LoVo (cell line): ENCODE results near the gene FXYD5.
"Not testable (repeated sequence)": the region's sequence is repeated elsewhere in the genome, so short reads cannot be mapped to it uniquely, and the experiment has no call there.

Experiments
- DNase-seq: peaks from one replicate; pipeline ENCODE4 v3.0.0-alpha.2; 2016; ENCODE audit warnings: low spot score

Gene FXYD5

GRCh38 chr19:35120492-35120891 is 34.0 kb upstream of the FXYD5 start:
- peak; percentile 75 for DNase-seq

- DNase-seq: peak; percentile 56
Observed at GRCh38 chr19:35120898-35121297, 33.6 kb upstream of the FXYD5 start.

GRCh38 chr19:35122687-35123551 is 31.6 kb upstream of the FXYD5 start:
- DNase-seq: no peak

DNA sequence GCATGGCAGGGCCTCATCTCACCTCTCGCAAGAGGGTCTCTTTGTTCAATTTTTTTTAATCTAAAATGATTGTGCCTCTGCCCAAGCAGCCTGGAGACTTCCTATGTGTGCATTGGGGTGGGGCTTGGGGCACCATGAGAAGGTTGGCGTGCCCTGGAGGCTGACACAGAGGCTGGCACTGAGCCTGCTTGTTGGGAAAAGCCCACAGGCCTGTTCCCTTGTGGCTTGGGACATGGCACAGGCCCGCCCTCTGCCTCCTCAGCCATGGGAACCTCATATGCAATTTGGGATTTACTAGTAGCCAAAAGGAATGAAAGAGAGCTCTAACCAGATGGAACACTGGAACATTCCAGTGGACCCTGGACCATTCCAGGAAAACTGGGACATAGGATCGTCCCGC is 31.0 kb upstream of the FXYD5 start:
- no peak for DNase-seq

- DNase-seq: peak; percentile 96
Observed at GRCh38 chr19:35124098-35125060, 30.2 kb upstream of the FXYD5 start.

DNA sequence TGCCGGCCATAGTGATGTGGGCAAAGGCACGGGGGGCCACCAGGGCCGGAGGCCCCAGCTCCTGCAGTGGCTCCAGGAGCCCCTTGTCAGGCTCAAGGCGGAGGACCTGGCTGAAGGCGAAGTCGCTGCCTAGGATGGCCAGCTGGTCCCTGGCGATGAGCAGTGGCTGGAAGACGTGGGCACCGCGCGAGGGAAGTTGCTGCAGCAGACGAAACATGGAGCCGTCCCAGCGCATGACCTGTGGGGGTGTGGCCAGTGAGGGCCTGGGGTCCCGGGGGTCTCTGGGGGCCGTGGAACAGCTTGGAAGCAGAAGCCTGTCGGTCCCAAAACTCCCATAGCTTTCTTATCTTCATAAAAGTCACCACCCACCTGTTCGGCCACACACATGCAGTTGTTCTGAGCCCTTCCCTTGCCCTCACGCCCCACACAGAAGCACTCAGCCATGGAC is 29.2 kb upstream of the FXYD5 start:
- no peak for DNase-seq

- DNase-seq: peak; percentile 36
Observed at GRCh38 chr19:35125749-35126623, 28.5 kb upstream of the FXYD5 start.

DNA sequence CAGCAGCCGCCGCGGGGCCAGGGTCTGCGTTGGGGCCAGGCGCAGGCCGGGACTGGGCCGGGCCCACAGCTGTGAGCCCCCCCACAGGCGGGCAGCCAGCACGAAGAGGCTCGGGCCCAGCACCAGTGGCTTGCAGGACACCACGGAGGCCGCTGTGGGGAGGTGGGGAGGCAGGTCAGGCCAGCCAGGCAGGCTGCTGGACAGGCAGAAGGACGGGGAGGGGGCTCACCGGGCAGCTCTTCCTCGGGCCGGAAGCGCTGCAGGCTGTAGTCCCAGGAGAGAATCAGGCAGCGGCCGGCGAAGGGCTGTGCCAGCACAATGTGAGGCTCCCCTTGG is 27.9 kb upstream of the FXYD5 start:
- no peak for DNase-seq

- no peak for DNase-seq
Observed at GRCh38 chr19:35127871-35128270, 26.7 kb upstream of the FXYD5 start.

DNA sequence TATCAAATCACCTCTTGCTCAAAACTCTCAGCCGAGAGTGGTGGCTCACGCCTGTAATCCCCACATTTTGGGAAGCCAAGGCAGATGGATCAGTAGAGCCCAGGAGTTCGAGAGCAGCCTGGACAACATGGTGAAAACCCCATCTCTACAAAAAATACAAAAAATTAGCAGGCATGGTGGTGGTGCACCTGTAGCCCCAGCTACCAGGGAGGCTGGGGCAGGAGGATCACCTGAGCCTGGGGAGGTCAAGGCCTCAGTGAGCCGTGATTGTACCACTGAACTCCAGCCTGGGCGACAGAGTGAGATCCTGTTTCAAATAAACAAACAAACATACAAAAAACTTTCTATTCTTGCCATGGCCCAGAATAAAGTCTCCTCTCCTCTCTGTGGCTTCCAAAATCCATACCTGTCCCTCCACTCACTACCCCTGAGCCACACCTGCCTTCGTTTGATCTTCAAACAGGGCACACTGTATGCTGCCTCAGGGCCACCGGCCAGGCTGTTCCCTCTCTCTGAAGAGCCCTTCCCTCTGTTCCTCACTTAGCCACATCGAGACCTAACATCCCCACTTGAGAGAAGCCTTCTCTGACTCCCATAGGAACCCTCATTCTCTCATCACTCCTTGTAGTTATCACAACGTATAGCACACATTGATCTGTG is 26.0 kb upstream of the FXYD5 start:
- DNase-seq: no peak

- not testable (repeated sequence) for DNase-seq
Observed at GRCh38 chr19:35129724-35130274, 24.7 kb upstream of the FXYD5 start.

DNA sequence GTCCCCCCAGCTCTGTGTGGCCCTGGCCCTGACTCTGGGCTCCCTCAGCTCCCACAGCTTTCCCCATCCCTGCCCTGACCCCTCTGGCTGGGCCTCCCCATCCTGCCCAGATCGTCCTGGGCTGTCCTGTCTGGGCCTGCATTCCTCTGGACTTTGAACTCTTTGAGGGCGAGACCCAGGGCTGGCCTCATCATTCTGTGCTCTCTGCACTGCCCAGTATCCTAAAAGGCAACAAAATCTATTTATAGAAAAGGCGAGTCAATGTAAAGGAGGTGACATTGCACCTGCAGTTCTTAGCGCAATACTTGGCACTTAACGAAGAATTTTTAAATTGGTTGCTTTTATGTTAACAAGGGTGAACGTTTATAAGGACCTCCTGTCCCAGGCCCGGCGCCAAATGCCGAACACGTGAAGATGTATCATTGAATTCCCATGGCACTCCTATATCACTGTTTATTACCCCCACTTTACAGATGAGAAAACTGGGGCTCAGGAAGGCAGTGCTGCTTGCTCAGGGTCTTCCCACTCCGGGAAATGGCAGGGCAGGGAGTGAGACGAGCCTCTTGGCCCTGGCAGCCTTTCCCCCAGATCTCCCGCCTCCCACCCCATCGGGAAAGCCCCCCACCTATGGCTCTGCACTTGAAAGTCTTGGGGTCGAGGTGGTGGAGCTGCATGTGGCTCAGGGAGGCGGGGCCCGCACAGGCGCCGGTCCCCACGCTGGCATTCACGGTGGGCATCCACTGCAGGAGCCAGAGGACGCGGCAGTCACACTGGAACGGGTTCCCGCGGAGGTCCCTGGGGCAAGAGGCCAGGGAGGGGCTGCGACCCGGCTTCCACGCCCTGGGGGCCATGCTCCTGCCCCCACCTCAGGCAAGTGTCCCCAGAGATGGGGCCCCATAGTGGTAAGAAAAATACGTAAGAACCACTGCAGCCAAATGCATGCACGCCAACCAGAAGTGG is 23.5 kb upstream of the FXYD5 start:
- DNase-seq: no peak

DNA sequence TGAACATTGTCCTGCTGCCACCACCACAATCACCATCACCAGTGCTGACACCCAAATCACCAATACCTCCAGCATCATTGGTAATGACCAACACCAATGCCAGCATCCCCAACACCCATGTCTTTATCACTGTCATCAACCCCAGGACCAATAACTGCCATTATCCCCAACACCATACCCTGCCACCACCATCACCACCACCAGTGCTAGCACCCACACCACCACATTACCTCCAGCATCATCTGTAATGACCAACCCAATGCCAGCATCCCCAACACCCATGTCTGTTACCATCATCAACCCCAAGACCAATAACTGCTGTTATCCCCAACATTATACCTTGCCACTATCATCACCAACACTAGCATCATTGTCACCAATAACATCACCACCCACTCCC is 22.3 kb upstream of the FXYD5 start:
- DNase-seq: no peak

GRCh38 chr19:35133826-35134225 is 20.7 kb upstream of the FXYD5 start:
- DNase-seq: no peak

- no peak for DNase-seq
Observed at GRCh38 chr19:35134601-35135242, 19.8 kb upstream of the FXYD5 start, which contains the start of gene LGI4. Gene LGI4 (minus strand): TSS chr19:35135059. CDS start chr19:35134680, 379 bp downstream.

- peak; percentile 61 for DNase-seq
Observed at GRCh38 chr19:35135389-35135909, 19.1 kb upstream of the FXYD5 start.

DNA sequence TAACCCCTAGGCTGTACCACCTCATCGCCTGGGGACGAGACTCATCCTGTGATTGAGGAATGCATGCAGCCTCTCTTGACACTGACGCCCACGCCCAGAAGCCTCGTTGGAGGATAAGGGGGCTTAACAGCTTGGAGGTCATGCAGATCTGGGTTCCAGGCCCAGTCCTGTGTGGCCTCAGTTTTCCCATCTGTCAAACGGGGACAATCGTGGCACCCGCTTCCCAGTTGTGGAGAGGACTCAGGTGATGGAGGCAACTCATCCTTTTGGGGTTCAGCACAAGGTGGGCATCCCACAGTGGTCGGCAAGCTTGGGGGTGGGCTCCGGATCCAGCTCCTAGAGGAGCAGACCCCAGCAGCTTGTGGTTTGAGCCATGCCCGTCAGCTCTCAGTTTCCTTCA is 18.3 kb upstream of the FXYD5 start:
- no peak for DNase-seq

DNA sequence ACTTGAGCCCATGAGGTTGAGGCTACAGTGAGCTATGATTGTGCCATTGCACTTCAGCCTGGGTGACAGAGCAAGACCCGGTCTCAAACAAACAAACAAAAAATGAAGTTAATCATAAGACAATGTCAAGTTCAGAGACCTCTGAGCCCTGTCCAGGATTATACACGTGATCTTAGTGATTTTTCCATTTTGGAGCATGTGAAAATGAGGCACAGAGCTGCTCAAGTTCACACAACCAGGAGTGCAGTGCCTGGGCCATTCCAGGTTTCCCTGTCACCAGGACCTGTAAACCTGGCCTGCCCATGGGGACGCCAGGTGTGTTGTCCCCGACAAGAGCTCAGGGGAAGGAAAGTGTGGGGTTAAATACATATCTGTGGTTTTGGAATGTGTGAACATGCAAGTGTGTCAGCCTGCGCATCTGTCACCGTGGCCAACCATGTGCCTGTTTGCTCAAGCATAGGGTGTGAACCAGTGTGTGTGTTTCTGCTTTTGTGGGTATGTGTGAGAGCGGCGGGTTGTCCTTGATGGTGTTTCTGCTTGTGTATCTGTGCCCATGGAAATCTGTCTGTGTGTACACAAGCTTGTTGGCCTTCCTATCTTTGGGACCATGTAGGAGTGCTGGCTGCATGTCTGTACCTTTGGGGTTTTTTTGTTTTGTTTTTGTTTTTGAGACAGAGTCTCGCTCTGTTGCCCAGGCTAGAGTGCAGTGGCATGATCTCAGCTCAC is 17.4 kb upstream of the FXYD5 start:
- no peak for DNase-seq
